OCI-LY1 (cell line): Measurements from ENCODE around the gene RNF144A.

Source experiments
- CTCF ChIP-seq: fragments of 200-600 bp; sonication (generic), shearing (Covaris generic); IDR thresholded peaks from 2 replicates; pipeline ENCODE4 v1.5.1; 2017; ENCODE audit warnings: mild to moderate bottlenecking, antibody characterized with exemption, low read length, moderate library complexity, mixed read lengths
- EZH2 ChIP-seq: fragments of 200-600 bp; sonication (generic), shearing (Covaris generic); IDR thresholded peaks from 2 replicates; pipeline ENCODE4 v1.8.0; 2017; ENCODE audit warnings: borderline replicate concordance, mixed run types, mild to moderate bottlenecking, antibody characterized with exemption, low read length, moderate library complexity, mixed read lengths

GRCh38 chr2:6885551-6885950 lies 31.7 kb upstream of the RNF144A start:
- no peak for TF ChIP-seq CTCF
- no peak for TF ChIP-seq EZH2
